IPS DF 6.9 (cell line): ENCODE data around the gene ZC3HAV1.
"Not testable (repeated sequence)": the region's sequence is repeated elsewhere in the genome, so short reads cannot be mapped to it uniquely, and the experiment has no call there.

Experiments used
- DNase-seq: peaks from one replicate; pipeline ENCODE4 v3.0.0-alpha.2; 2013; ENCODE audit warnings: low read depth, low spot score
- H3K27ac ChIP-seq: one replicate; pipeline ENCODE4 v1.5.1; 2013; ENCODE audit warnings: low read length, control low read depth
- H3K27me3 ChIP-seq: 2 replicates; pipeline ENCODE4 v1.6.1; 2013; ENCODE audit warnings: mild to moderate bottlenecking, low read length; ENCODE audit not compliant: control insufficient read depth, insufficient read depth
- H3K36me3 ChIP-seq: 2 replicates; pipeline ENCODE4 v1.6.1; 2013; ENCODE audit warnings: low read length; ENCODE audit not compliant: control insufficient read depth, insufficient read depth
- H3K4me1 ChIP-seq: 2 replicates; pipeline ENCODE4 v1.6.1; 2013; ENCODE audit warnings: low read length; ENCODE audit not compliant: control insufficient read depth, insufficient read depth
- H3K4me3 ChIP-seq: 2 replicates; pipeline ENCODE4 v1.5.1; 2013; ENCODE audit warnings: mild to moderate bottlenecking, low read length
- H3K9me3 ChIP-seq: 2 replicates; pipeline ENCODE4 v1.6.1; 2013; ENCODE audit warnings: low read length, inconsistent platforms; ENCODE audit not compliant: control insufficient read depth, insufficient read depth
- WGBS: extraction: QIAGEN DNeasy Blood & Tissue Kit; methylation state at CpG from one replicate; pipeline ENCODE4 v1.1.7; 2013; ENCODE audit warnings: mixed read lengths, missing lambda C conversion rate; ENCODE audit not compliant: insufficient read length, insufficient coverage; 5-methylcytosine and 5-hydroxymethylcytosine counted together

The ZC3HAV1 gene

DNA sequence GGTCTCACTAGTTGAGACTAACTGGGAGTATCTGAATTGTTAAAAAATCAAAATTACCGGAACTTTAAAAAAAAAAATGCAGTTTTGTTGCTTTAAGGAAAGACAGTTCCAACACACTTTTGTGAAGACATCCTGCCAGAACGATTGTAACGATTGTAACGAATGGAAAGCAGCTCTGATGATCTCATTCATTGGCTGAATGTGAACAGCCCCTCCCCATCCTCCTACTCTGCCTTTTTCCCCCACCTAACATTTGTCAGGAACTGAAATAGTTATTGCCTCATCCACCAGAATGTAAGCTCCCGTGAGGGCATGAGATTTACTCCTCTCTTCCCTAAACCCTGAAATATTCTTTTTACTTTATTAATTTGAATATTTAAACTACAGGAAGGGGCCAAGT, 50.6 kb downstream of the ZC3HAV1 start:
- no peaks in the 10 kb centered on the region for H3K4me1 ChIP-seq
- H3K27me3 ChIP-seq = no peaks in the 10 kb centered on the region
- no peak for DNase-seq

DNA sequence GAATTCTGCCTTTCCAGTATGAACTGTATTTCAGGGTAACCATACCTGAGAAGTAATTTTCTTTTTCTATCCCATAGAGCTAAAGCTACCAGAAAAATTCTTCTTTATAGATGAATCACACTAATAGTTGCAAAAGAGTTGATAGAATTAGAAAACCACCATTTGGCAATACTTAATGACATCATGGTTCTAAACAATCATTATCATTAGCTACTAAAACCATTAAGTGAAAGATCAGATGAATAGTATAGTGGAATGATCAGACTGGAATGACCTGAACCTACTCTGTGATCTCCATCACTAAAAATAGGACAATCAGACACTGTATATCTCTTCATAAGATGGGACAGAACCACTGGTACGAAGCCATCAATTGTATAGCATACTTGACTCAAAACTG, 53.8 kb downstream of the ZC3HAV1 start:
- Histone ChIP-seq H3K27ac (no peak overlapping the region), H3K4me3 (no peak overlapping the region), H3K27me3 (no peaks in the 10 kb centered on the region), H3K4me1 (no peaks in the 10 kb centered on the region), H3K9me3 (no peaks in the 10 kb centered on the region), H3K36me3 (peaks cover 5% of the 10 kb centered on the region; the same call in 1 of the 2 replicates)
- DNase-seq = no peak
- WGBS = no CpG with 5 or more reads among the region's 1 CpG

More for the DNA sequence above, 50.6 kb downstream of the ZC3HAV1 start:
- H3K36me3 ChIP-seq = peaks cover 7% of the 10 kb centered on the region; the same call in 1 of the 2 replicates
- H3K4me3 ChIP-seq = no peak overlapping the region
- no peak overlapping the region for H3K27ac ChIP-seq
- H3K9me3 ChIP-seq = no peaks in the 10 kb centered on the region
- no CpG with 5 or more reads among the region's 5 CpGs for WGBS

DNA sequence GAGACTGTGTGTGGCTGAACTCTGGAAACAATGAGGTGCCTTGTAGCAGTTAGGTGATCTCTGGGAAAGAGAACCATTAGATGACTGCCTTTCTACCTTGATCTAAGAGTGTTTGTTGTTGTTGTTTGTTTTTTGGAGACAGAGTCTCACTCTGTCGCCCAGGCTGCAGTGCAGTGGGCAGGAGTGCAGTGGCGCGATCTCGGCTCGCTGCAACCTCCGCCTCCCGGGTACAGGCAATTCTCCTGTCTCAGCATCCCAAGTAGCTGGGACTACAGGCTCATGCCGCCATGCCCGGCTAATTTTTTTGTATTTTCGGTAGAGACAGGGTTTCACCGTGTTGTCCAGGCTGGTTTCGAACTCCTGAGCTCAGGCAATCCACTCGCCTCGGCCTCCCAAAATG, 54.9 kb downstream of the ZC3HAV1 start:
- H3K27me3 ChIP-seq, H3K4me1 ChIP-seq, H3K36me3 ChIP-seq, DNase-seq, H3K4me3 ChIP-seq, H3K9me3 ChIP-seq, H3K27ac ChIP-seq: not testable (repeated sequence)
- WGBS = no CpG with 5 or more reads among the region's 14 CpGs

DNA sequence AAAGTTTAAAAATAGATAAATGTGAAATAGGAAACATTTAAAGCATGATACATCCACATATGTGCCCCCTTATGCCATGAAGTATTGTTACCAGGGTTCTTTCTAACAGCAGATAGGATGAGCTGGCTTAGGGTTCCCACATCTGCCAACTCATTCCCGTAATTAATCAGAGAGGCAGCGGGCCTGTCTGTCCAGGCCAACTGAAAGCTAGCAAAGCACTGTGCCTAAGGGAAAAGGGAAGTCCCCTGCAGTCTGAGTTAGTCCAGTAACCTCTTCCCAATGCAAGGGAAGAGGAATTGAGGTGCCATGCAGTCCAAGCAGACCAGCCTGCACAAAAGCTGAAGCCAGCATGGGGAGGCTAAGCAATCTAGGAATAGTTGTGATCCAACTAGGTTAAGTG, 55.4 kb downstream of the ZC3HAV1 start:
- H3K36me3 ChIP-seq = peaks cover 7% of the 10 kb centered on the region; the same call in 1 of the 2 replicates
- no peaks in the 10 kb centered on the region for H3K4me1 ChIP-seq
- H3K4me3 ChIP-seq = no peak overlapping the region
- no peak for DNase-seq
- H3K9me3 ChIP-seq = no peaks in the 10 kb centered on the region
- H3K27me3 ChIP-seq = no peaks in the 10 kb centered on the region
- WGBS = no CpG with 5 or more reads among the region's 2 CpGs
- H3K27ac ChIP-seq = no peak overlapping the region

DNA sequence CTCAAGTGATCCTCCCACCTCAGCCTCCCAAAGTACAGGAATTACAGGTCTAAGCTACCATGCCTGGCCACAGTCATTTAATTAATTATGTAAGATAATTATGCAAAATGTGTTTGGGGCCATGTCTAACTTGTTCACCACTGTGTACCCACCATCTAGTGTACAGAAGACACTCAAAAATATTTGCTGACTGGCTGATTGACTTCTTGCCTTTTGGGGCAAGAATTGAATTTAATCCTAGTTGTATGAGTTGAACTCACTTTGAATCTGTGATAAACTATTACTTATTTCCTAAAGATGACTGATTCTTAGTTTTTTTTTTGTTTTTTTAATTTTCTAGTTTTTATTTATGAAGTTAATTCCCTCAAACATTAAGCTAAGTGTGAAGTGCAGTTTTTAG, 57.9 kb downstream of the ZC3HAV1 start:
- H3K27me3 ChIP-seq = no peaks in the 10 kb centered on the region
- H3K4me3 ChIP-seq = no peak overlapping the region
- H3K36me3 ChIP-seq = peaks cover 3% of the 10 kb centered on the region; the same call in 1 of the 2 replicates
- DNase-seq = no peak
- no peaks in the 10 kb centered on the region for H3K9me3 ChIP-seq
- H3K4me1 ChIP-seq = no peaks in the 10 kb centered on the region
- no peak overlapping the region for H3K27ac ChIP-seq

DNA sequence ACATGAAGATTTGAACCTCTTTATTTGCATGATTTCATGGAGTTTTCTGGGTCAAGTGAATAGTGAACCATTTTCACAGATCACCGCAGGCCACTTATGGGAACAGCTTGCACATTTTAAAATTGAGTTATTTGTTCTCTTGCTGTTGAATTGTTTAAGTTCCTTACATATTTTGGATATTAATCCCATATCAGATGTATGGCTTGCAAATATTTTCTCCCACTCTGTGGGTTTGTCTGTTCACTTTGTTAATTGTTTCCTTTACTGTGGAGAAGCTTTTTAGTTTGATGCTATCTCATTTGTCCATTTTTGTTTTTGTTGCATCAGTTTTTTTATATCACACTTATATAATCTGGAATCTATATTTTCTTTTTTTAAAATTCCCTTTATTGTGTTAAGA, 59.6 kb downstream of the ZC3HAV1 start:
- no peak for DNase-seq
- WGBS = no CpG with 5 or more reads among the region's 1 CpG
- peaks cover 3% of the 10 kb centered on the region; the same call in 1 of the 2 replicates for H3K36me3 ChIP-seq

DNA sequence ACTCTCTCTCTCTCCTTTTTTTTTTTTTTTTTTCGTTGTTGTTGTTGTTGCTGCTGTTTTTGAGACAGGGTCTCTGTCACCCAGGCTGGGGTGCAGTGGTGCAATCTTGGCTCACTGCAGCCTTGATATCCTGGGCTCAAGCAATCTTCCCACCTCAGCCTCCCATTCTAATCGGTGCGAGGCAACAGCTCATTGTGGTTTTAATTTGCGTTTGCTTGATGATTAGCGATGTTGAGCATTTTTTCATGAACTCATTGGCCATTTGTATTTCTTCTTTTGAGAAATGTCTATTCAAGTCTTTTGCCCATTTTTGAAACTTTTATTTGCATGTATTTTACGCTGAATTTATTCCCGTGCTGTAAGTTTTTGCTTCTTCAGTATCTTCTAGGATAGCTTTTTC, 60.4 kb downstream of the ZC3HAV1 start:
- DNase-seq = no peak
- Histone ChIP-seq H3K36me3 (peaks cover 3% of the 10 kb centered on the region; the same call in 1 of the 2 replicates), H3K27me3 (no peaks in the 10 kb centered on the region), H3K4me1 (no peaks in the 10 kb centered on the region), H3K27ac (no peak overlapping the region), H3K9me3 (no peaks in the 10 kb centered on the region), H3K4me3 (no peak overlapping the region)
- no CpG with 5 or more reads among the region's 7 CpGs for WGBS

More for the DNA sequence above, 59.6 kb downstream of the ZC3HAV1 start:
- Histone ChIP-seq H3K9me3 (no peaks in the 10 kb centered on the region), H3K4me1 (no peaks in the 10 kb centered on the region), H3K27ac (no peak overlapping the region), H3K27me3 (no peaks in the 10 kb centered on the region), H3K4me3 (no peak overlapping the region)

DNA sequence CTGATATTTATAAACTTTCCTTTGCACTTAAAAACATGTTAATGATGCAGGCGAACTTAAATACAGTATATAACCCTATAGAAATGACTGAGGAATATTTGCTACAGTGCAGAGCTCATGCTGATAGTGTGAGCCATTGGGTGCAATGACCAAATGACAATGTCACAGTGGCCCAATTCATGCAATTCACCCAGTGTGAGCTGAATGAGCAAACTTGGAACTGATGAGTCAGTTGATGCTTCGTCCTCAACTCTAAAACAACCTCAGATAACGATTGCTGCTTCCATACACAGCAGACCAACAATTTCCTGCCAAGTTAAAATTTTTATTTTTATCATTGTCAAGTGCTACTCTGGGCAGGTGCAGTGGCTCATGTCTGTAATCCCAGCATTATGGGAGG, 61.5 kb downstream of the ZC3HAV1 start:
- Histone ChIP-seq H3K4me1 (no peaks in the 10 kb centered on the region), H3K36me3 (peaks cover 3% of the 10 kb centered on the region; the same call in 1 of the 2 replicates), H3K4me3 (no peak overlapping the region), H3K9me3 (no peaks in the 10 kb centered on the region), H3K27me3 (no peaks in the 10 kb centered on the region), H3K27ac (no peak overlapping the region)
- no CpG with 5 or more reads among the region's 3 CpGs for WGBS
- no peak for DNase-seq

DNA sequence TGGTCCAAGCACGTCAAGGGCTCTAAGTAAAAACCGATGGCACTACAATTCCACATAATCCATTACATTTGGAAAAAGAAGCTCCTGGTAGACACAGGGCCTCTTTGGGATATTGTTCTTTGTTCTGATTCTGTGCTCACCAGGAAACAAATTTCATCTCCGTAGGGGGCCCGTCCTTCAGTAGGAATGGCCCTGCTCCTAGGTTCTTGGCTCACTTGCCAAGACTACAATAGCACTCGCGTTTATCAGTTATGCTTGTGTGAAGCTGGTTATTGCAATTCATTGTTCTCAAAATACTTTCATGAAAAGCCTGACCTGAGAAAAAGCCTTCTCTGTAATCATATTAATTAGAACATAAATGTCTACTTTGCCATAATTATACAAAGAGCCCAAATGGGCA, 63.4 kb downstream of the ZC3HAV1 start:
- WGBS = no CpG with 5 or more reads among the region's 6 CpGs
- H3K4me1 ChIP-seq = no peaks in the 10 kb centered on the region
- peaks cover 3% of the 10 kb centered on the region; the same call in 1 of the 2 replicates for H3K36me3 ChIP-seq
- DNase-seq = no peak
- H3K4me3 ChIP-seq = no peak overlapping the region
- no peaks in the 10 kb centered on the region for H3K9me3 ChIP-seq
- H3K27ac ChIP-seq = no peak overlapping the region
- no peaks in the 10 kb centered on the region for H3K27me3 ChIP-seq

DNA sequence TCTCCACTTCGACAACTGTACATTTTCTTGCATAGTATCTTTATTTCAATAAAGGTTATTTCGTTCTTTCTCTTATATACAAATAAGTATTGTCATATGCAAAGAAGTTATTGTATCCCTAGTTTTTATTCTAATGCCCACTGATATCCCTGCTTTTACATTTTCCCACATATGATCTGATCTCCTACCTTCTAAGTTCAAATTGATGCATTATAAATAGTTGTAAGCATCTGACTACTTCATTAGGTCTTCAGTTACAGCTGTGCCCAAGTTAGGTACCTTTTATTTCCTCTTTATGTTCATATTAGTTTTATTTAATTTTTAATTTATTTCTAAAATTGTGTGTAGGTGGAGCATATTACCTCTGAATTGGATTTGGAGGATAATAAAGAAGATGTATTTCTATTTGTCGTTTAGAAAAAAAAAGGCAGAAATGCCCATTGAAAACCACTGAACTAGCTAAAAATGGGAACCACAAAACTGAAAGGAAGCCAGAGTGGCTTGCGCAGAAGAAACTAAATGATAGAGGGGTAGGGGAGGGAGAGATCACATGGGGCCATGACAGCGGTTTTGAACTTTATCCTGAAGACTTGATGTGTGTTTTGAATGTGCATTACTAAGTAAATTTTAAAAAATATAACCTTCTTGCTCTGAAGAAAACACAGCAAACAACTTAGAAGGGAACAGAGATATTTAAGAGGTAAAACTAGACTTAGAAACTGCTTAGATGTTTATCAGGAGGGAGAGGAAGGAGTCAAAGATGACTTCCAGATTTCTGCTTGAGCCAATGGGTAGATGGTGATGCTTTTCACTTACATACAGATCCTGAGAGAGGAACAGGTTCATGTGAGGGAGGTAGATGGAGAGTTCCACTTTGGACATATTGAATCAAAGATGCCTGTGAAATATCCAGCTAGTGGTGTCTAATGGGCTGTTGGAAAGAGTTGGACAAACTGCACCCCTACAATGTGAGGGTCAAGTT, 64.4 kb downstream of the ZC3HAV1 start:
- H3K9me3 ChIP-seq = no peaks in the 10 kb centered on the region
- H3K27ac ChIP-seq = no peak overlapping the region
- H3K36me3 ChIP-seq = peaks cover 3% of the 10 kb centered on the region; the same call in 1 of the 2 replicates
- 100% methylated on average over 1 of the region's 5 CpGs for WGBS
- no peaks in the 10 kb centered on the region for H3K4me1 ChIP-seq
- no peaks in the 10 kb centered on the region for H3K27me3 ChIP-seq
- H3K4me3 ChIP-seq = no peak overlapping the region
- no peak for DNase-seq
